Activated naive CD4-positive, alpha-beta T cell (primary cell): Measurements from ENCODE around the gene CHN1.

ENCODE experiments used
- DNase-seq, 4 experiments: peaks; one replicate each; lab custom pipeline; 2025; lab: John Stamatoyannopoulos, UW

Gene CHN1

GRCh38 chr2:175010848-175011254 is 5.7 kb upstream of the CHN1 start:
- DNase-seq = no peak

DNA sequence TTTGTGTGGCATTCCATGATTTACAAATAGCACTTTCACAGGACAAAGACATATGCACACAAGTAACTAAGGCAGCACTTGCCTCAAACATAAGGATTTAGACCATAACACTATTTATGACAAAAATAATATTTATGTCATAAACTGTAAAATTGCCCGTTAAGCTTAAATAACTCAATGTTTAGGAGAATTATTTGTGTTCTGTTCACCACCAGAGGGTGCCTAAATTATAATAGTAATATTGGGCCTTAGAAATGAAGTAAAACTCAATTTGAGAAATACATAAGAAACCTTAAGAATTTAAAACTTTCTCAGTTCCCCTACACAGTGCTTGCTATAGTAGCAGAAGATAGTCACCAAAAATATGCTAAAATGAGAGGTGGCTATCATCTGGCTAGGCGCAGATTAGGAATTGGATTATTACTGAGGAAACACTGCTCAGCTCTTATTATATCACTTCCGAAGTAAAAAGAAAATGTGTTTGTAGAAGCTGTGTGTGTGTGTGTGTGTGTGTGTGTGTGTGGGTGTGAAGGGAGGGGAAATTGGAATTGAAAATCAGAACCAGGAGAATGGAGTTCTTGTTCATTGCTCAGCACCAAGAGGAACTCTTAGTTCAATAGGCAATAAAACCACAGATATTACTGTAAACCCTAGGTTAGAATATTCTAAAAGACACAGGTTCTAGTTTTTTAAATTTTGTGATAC is 4.9 kb upstream of the CHN1 start:
- DNase-seq = no peak

DNA sequence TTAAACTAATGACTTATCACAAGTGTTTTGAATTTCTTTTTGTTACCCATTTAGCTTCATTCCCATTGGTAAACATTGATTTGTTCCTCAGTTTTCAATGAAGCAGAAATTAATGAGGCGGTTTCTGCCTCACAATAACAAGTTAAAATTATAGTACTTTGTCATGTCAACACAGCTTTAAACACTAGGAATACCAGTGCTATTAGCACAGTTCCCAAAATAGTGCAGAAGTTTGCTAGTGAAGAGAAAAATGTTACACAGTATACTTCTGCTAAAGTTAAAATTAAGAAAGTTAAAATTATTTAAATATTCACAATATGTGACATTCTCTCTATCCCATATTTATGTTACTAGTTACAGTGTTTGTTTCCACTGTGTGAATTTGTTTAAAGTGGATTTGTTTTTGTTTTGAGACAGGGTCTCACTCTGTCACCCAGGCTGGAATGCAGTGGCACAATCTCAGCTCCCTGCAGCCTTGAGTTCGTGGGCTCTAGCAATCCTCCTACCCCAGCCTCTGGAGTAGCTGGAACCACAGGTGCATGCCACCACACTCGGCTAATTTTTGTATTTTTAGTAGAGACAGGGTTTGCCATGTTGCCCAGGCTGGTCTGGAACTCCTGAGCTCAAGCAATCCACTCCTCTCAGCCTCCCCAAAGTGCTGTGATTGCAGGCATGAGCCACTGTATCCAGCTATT is 3.8 kb upstream of the CHN1 start:
- DNase-seq = no peak

GRCh38 chr2:175008009-175008408 is 2.8 kb upstream of the CHN1 start:
- DNase-seq = no peak

GRCh38 chr2:175007510-175007909 is 2.3 kb upstream of the CHN1 start:
- no peak for DNase-seq

- DNase-seq = no peak
Measured at GRCh38 chr2:175006281-175006680, 1.1 kb upstream of the CHN1 start.

DNA sequence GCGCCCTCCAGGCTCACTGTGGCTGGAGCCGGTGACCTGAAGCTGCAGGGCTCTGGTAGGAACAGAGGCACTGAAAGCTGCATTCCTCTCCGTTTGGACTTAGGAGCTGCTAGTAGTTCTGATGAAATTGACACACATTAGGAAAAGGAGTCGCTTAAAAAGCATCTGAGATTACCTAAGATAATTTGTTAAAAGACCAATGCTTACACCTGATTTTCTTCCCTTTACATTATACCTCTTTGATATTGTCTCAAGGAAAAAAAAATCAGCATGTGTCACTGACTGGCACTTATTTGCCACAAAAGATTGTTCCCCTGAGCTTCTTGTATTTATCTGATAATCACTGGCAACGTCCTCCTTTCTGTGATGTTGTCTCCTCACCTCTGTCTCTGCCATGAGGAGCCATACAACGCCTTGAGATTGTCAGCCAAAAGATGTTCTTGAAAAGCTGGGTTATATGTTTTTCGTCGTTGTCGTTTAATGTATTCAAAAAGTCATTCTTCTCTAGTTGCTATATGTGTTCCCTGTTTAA is 618 bp upstream of the CHN1 start:
- no peak for DNase-seq

- no peak for DNase-seq
Measured at GRCh38 chr2:175004730-175004979, 526 bp downstream of the CHN1 start.

DNA sequence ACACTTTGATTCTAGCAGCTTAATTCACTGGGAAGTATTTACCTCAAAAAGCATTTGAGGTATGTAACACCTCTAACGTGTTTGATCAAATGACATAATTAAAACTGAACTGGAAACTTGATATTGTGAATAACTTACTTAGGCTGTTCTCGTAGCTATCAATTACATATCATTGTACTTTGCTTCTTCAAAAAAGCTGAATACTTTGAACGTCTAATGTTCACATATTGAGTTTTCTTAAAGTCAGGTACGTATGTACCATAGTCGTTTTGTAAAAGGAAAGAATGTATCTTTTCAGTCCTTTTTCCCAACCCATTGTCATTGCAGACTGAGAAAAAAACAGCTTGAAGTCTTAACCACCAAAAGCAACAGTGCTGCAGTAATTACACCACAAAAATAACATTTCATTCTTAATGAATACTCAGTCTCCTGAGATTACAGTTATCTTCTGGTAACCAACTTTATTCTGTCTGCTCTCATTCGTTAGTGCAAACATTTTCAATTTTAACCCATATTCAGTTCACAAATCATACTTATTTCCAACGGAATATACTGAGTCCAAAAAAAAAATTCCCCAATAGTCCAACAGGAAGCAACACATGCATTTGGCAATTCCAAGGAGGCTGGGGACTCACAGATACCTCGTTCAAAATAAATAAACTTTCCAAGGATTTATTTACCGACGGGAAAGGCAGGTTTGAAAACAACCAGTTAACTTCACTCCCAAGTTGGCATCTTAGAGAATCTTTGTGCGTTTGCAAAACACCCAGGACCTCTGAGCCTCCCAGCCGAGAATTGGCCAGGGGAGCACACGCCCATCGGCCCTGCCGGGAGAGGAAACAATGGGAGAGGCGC is 1.1 kb downstream of the CHN1 start:
- DNase-seq = no peak

- no peak for DNase-seq
Measured at GRCh38 chr2:175002547-175003274, 2.5 kb downstream of the CHN1 start.

GRCh38 chr2:175001566-175001965 is 3.6 kb downstream of the CHN1 start:
- no peak for DNase-seq

GRCh38 chr2:174997110-174997509 is 8.1 kb downstream of the CHN1 start:
- DNase-seq = no peak

- no peak for DNase-seq
Measured at GRCh38 chr2:174996622-174997021, 8.6 kb downstream of the CHN1 start.

- DNase-seq = no peak
Measured at GRCh38 chr2:174994381-174994780, 10.8 kb downstream of the CHN1 start.

DNA sequence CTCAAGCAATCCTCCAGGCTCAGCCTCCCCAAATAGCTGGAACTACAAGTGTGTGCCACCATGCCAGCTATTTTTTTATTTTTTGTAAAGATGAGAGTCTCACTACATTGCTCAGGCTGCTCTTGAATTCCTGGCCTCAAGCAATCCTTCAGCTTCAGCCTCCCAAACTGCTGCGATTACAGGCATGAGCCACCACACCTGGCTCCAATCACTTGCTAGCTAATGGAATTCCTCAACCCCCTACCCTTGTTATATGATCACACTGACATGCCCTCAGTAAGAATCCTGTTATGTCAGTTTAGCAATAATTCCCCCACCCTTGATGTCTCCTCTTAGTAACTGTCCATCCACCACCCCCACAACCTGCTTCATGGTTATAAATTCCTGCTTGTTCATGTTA is 12.3 kb downstream of the CHN1 start:
- DNase-seq = no peak

DNA sequence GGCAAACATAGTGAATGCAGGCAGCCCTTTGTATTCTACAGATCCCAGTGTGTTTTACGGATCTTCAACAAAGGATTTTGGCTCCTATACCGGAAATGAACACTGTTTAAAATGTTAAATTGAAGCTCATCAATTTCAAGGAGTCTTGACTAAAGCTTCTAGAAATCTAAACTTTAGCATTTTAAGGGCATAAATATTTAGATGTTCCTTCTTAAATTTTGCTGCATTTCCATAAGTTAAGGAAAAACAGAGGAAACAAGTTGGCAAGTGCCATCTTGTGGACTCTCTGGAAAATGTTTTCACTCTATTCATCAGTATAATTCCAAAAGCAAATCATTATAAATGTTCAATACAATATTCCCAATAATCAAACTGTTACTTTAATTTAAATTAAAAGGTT is 19.6 kb downstream of the CHN1 start:
- DNase-seq = no peak

DNA sequence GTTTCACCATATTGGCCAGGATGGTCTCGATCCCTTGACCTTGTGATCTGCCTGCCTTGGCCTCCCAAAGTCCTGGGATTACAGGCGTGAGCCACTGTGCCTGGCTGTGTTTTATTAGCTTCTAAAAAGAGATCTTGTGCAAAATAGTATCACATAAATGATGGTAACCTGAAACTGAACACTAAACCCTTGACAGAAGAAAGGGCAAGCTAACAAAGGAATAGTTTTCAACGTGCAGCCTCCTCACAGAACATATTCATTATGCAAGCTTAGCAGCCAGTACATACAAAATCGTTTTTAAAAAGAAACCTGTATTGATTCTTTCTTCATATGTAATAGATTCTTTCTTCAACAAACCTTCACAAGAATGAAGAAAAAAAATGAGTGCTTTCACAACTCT is 20.6 kb downstream of the CHN1 start:
- no peak for DNase-seq

- no peak for DNase-seq
Measured at GRCh38 chr2:174981331-174981730, 23.9 kb downstream of the CHN1 start.

- DNase-seq = no peak
Measured at GRCh38 chr2:174979996-174980395, 25.2 kb downstream of the CHN1 start.

DNA sequence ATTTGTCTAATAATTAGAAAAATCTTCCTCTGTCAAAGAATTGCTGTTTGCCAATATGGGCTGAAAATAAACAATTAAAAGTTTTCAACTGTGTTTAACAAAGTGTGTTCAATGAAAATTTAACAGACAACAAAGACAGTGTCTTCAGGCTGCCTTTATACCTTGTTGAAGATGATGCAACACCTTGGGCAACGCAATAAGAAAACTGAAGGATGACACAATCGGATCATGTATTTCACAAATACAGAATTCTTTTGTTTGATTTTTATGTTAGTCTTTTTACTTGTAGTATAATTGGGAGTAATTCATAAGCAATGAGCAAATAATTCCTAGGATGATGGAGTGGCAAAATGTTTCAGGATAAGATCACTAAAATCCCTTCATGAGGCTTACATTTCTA is 27.8 kb downstream of the CHN1 start:
- no peak for DNase-seq

GRCh38 chr2:174974131-174974530 is 31.1 kb downstream of the CHN1 start:
- DNase-seq = no peak

- no peak for DNase-seq
Measured at GRCh38 chr2:174972924-174973323, 32.3 kb downstream of the CHN1 start.
